H9 (cell line): ENCODE data around the gene PPCDC. TPM values are rescaled to one million over a fixed set of nuclear protein-coding genes. Genes with fewer than 3 reads are reported as not detected.
A peak's percentile ranks its signal among the peaks of the same experiment; 100 is the strongest.

ENCODE experiments used
- DNase-seq: peaks from one replicate; pipeline ENCODE4 v3.0.0-alpha.2; 2017
- H2AFZ ChIP-seq: one replicate; pipeline ENCODE4 v1.6.1; 2013; ENCODE audit warnings: mild to moderate bottlenecking, low read length, control low read depth, moderate library complexity
- H2AK5ac ChIP-seq: 2 replicates; pipeline ENCODE4 v1.6.1; 2013; ENCODE audit warnings: low read length, control low read depth, mixed read lengths; ENCODE audit not compliant: insufficient read length
- H2BK120ac ChIP-seq: one replicate; pipeline ENCODE4 v1.6.1; 2013; ENCODE audit warnings: low read depth, mild to moderate bottlenecking, low read length, control low read depth, inconsistent platforms; ENCODE audit not compliant: poor library complexity, severe bottlenecking
- H2BK12ac ChIP-seq: 2 replicates; pipeline ENCODE4 v1.6.1; 2013; ENCODE audit warnings: low read length, control low read depth, mixed read lengths, low read depth; ENCODE audit not compliant: insufficient read length
- H2BK15ac ChIP-seq: 2 replicates; pipeline ENCODE4 v1.6.1; 2013; ENCODE audit warnings: low read depth, low read length, control low read depth
- H2BK20ac ChIP-seq: one replicate; pipeline ENCODE4 v1.6.1; 2013; ENCODE audit warnings: low read depth, mild to moderate bottlenecking, low read length, control low read depth, inconsistent platforms; ENCODE audit not compliant: poor library complexity, severe bottlenecking
- H2BK5ac ChIP-seq: 2 replicates; pipeline ENCODE4 v1.6.1; 2013; ENCODE audit warnings: low read length, control low read depth, mixed read lengths; ENCODE audit not compliant: insufficient read length
- H3K14ac ChIP-seq: 2 replicates; pipeline ENCODE4 v1.6.1; 2013; ENCODE audit warnings: low read length, control low read depth; ENCODE audit not compliant: insufficient read depth
- H3K18ac ChIP-seq: 2 replicates; pipeline ENCODE4 v1.6.1; 2013; ENCODE audit warnings: low read depth, mild to moderate bottlenecking, mixed read lengths, low read length, control low read depth; ENCODE audit not compliant: insufficient read length
- H3K23ac ChIP-seq: 2 replicates; pipeline ENCODE4 v1.6.1; 2013; ENCODE audit warnings: low read length, control low read depth, mixed read lengths, low read depth; ENCODE audit not compliant: insufficient read length
- H3K23me2 ChIP-seq: 2 replicates; pipeline ENCODE4 v1.6.1; 2013; ENCODE audit warnings: low read depth, mild to moderate bottlenecking, mixed read lengths, low read length, control low read depth; ENCODE audit not compliant: insufficient read length, poor library complexity, severe bottlenecking
- H3K27ac ChIP-seq: 2 replicates; pipeline ENCODE4 v1.5.1; 2013; ENCODE audit warnings: low read length, control low read depth, mixed read lengths, low read depth; ENCODE audit not compliant: insufficient read length
- H3K27me3 ChIP-seq: 2 replicates; pipeline ENCODE4 v1.6.1; 2013; ENCODE audit warnings: low read length, control low read depth, inconsistent platforms; ENCODE audit not compliant: insufficient read depth
- H3K4ac ChIP-seq: 2 replicates; pipeline ENCODE4 v1.6.1; 2013; ENCODE audit warnings: low read depth, mild to moderate bottlenecking, control low read depth, inconsistent platforms, low read length, moderate library complexity
- H3K4me1 ChIP-seq: 2 replicates; pipeline ENCODE4 v1.6.1; 2013; ENCODE audit warnings: low read length, control low read depth, inconsistent platforms; ENCODE audit not compliant: insufficient read depth
- H3K4me2 ChIP-seq: 2 replicates; pipeline ENCODE4 v1.6.1; 2013; ENCODE audit warnings: low read length, control low read depth, mixed read lengths; ENCODE audit not compliant: insufficient read length, insufficient read depth
- H3K56ac ChIP-seq: 2 replicates; pipeline ENCODE4 v1.6.1; 2013; ENCODE audit warnings: low read depth, mild to moderate bottlenecking, mixed read lengths, low read length, control low read depth; ENCODE audit not compliant: insufficient read length
- H3K79me1 ChIP-seq: 2 replicates; pipeline ENCODE4 v1.6.1; 2013; ENCODE audit warnings: low read depth, mild to moderate bottlenecking, moderate library complexity, low read length, control low read depth, inconsistent platforms; ENCODE audit not compliant: insufficient read depth, poor library complexity, severe bottlenecking
- H3K79me2 ChIP-seq: 2 replicates; pipeline ENCODE4 v1.6.1; 2013; ENCODE audit warnings: low read length, control low read depth, inconsistent platforms; ENCODE audit not compliant: insufficient read depth
- H3K9ac ChIP-seq: 2 replicates; pipeline ENCODE4 v1.6.1; 2013; ENCODE audit warnings: low read length, control low read depth, mixed read lengths; ENCODE audit not compliant: insufficient read length; ENCODE audit errors: extremely low read depth
- H3K9me3 ChIP-seq: one replicate; pipeline ENCODE4 v1.6.1; 2013; ENCODE audit warnings: low read depth, low read length, inconsistent platforms; ENCODE audit not compliant: control insufficient read depth
- H3T11ph ChIP-seq: one replicate; pipeline ENCODE4 v1.6.1; 2013; ENCODE audit warnings: mild to moderate bottlenecking, low read length, control low read depth, inconsistent platforms
- H4K20me1 ChIP-seq: one replicate; pipeline ENCODE4 v1.6.1; 2013; ENCODE audit not compliant: control insufficient read depth, insufficient read length, insufficient read depth
- H4K5ac ChIP-seq: 2 replicates; pipeline ENCODE4 v1.6.1; 2013; ENCODE audit warnings: low read depth, mild to moderate bottlenecking, mixed read lengths, low read length, control low read depth; ENCODE audit not compliant: insufficient read length
- H4K8ac ChIP-seq: replicated peaks from 2 replicates; pipeline ENCODE4 v1.6.1; 2013; ENCODE audit warnings: low read length, control low read depth, mixed read lengths, low read depth; ENCODE audit not compliant: insufficient read length
- H4K91ac ChIP-seq: 2 replicates; pipeline ENCODE4 v1.6.1; 2013; ENCODE audit warnings: low read depth, mild to moderate bottlenecking, moderate library complexity, mixed read lengths, low read length, control low read depth; ENCODE audit not compliant: insufficient read length
- H3K27ac Mint-ChIP-seq, 3 experiments: 2 replicates in 2 of 3; 3 replicates in 1 of 3; pipeline ENCODE4 v1.8.0; 2020 to 2021; ENCODE audit warnings: mixed read lengths in 3 of 3, mild to moderate bottlenecking in 1 of 3, moderate library complexity in 1 of 3
- H3K27me3 Mint-ChIP-seq: 2 replicates; pipeline ENCODE4 v1.8.0; 2021; ENCODE audit warnings: low read depth, mild to moderate bottlenecking, moderate library complexity, mixed read lengths
- H3K36me3 Mint-ChIP-seq, 3 experiments: 2 replicates in 2 of 3; 3 replicates in 1 of 3; pipeline ENCODE4 v1.8.0; 2020 to 2021; ENCODE audit warnings: low read depth in 3 of 3, mixed read lengths in 3 of 3; ENCODE audit not compliant: insufficient read depth in 1 of 3
- H3K4me1 Mint-ChIP-seq, 2 experiments: 2 replicates each; pipeline ENCODE4 v1.8.0; 2020; ENCODE audit warnings: mixed read lengths in 2 of 2
- H3K4me3 Mint-ChIP-seq, 2 experiments: 2 replicates in 1 of 2; 3 replicates in 1 of 2; pipeline ENCODE4 v1.8.0; 2020 to 2021; ENCODE audit warnings: mild to moderate bottlenecking in 2 of 2, mixed read lengths in 2 of 2, moderate library complexity in 1 of 2
- H3K9me3 Mint-ChIP-seq, 2 experiments: 2 replicates in 1 of 2; 3 replicates in 1 of 2; pipeline ENCODE4 v1.8.0; 2020; ENCODE audit warnings: mild to moderate bottlenecking in 2 of 2, mixed read lengths in 2 of 2, moderate library complexity in 1 of 2
- CTCF ChIP-seq: fragments of 200-600 bp; sonication (generic); conservative IDR thresholded peaks from 3 replicates; pipeline ENCODE4 v1.8.0; 2021; ENCODE audit warnings: antibody characterized with exemption, mild to moderate bottlenecking
- WGBS: extraction: QIAGEN DNeasy Blood & Tissue Kit; methylation state at CpG from one replicate; pipeline ENCODE4 v1.1.7; 2013; ENCODE audit warnings: missing lambda C conversion rate, low lambda C conversion rate, mixed read lengths; ENCODE audit not compliant: insufficient read length; ENCODE audit errors: extremely low coverage; 5-methylcytosine and 5-hydroxymethylcytosine counted together
- total RNA-seq: library from RNA; stranded (reverse); gene quantifications from 2 replicates; pipeline ENCODE4 v1.2.1, GENCODE V29; 2021

Gene PPCDC
- total RNA-seq, 1 experiment from 2014 or later = 17.6 TPM

- Mint-ChIP-seq H3K36me3 (peaks cover 2 to 15% (median 8%) of the 10 kb centered on the region in 3 experiments; a peak in 6 of 7 replicates), H3K27me3 (peaks cover 16% of the 10 kb centered on the region), H3K4me3 (no peak overlapping the region), H3K4me1 (peaks cover 2% of the 10 kb centered on the region in 2 experiments), H3K27ac (peak overlapping the region in 1 of 3 experiments; percentile 40; a peak in 1 of 7 replicates), H3K9me3 (peaks cover 15% of the 10 kb centered on the region in 2 experiments)
- H2BK15ac ChIP-seq = no peak overlapping the region
- no peak overlapping the region for H4K91ac ChIP-seq
- TF ChIP-seq CTCF = no peak
- no peak overlapping the region for H4K8ac ChIP-seq
- H4K5ac ChIP-seq = no peak overlapping the region
- no peaks in the 10 kb centered on the region for H3K27me3 ChIP-seq
- H2AFZ ChIP-seq = no peak overlapping the region
- no peak overlapping the region for H2BK12ac ChIP-seq
- no peak overlapping the region; the same call in 1 of the 2 replicates for H3K14ac ChIP-seq
- no peak overlapping the region for H3K9ac ChIP-seq
- H3K9me3 ChIP-seq = no peaks in the 10 kb centered on the region
- H3K23me2 ChIP-seq = no peaks in the 10 kb centered on the region
- H3K4me1 ChIP-seq = no peaks in the 10 kb centered on the region
- H3K4me2 ChIP-seq = no peak overlapping the region
- no peak overlapping the region for H3K23ac ChIP-seq
- no peaks in the 10 kb centered on the region for H3K79me2 ChIP-seq
- H3K79me1 ChIP-seq = no peaks in the 10 kb centered on the region
- H2BK20ac ChIP-seq = no peak overlapping the region
- no peak overlapping the region for H3K27ac ChIP-seq
- H2AK5ac ChIP-seq = no peak overlapping the region
- H4K20me1 ChIP-seq = no peaks in the 10 kb centered on the region
- H3T11ph ChIP-seq = no peak overlapping the region
- H2BK120ac ChIP-seq = no peak overlapping the region
- H3K4ac ChIP-seq = no peak overlapping the region
- WGBS = no CpG with 5 or more reads among the region's 4 CpGs
- no peak overlapping the region for H3K56ac ChIP-seq
- no peak for DNase-seq
- no peak overlapping the region for H2BK5ac ChIP-seq
- no peak overlapping the region for H3K18ac ChIP-seq
Observed at GRCh38 chr15:75070674-75071073, 47.3 kb downstream of the PPCDC start.
